GM18526 (cell line): ENCODE measurements around the gene SEZ6L2.

Experiments
- POLR2A ChIP-seq: IDR thresholded peaks from 3 replicates; pipeline ENCODE4 v1.6.1; 2011; ENCODE audit not compliant: insufficient read length; ENCODE audit errors: extremely low read depth

The SEZ6L2 gene

DNA sequence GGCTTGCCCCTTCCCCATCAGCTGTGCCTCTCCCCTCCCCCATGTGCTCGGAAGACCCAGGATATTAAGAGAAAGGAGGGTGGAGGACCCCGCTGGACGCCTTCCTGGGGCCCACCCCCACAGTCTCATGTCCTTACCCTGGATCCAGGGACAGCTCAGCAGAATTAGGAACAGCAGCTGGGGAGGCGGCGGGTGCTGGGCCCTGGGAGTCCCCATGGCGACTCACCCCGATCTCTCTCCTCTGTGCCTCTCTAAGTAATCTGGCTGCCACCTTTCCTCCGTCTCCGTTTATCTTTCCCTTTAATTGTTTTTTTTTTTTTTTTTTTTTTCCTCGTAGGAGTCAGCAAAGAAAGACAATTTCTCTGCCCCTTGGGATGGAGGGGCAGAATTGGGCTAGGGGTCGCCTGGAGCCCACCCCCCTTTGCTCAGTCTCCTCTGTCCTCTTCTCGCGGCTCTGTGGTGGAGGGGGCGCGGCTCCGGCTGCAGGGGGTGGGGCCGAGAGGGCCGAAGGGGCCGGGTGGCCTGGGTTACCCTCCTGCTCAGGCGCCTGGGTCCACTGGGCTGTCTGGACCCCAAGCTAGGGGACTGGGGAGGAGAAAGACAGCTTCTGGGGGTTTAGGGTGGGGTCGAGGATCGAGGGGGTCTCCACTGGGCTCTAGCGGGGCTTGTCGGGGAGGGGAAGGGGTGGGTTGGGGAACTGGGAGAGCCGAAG, 390 bp downstream of the SEZ6L2 start:
- no peak for TF ChIP-seq POLR2A

DNA sequence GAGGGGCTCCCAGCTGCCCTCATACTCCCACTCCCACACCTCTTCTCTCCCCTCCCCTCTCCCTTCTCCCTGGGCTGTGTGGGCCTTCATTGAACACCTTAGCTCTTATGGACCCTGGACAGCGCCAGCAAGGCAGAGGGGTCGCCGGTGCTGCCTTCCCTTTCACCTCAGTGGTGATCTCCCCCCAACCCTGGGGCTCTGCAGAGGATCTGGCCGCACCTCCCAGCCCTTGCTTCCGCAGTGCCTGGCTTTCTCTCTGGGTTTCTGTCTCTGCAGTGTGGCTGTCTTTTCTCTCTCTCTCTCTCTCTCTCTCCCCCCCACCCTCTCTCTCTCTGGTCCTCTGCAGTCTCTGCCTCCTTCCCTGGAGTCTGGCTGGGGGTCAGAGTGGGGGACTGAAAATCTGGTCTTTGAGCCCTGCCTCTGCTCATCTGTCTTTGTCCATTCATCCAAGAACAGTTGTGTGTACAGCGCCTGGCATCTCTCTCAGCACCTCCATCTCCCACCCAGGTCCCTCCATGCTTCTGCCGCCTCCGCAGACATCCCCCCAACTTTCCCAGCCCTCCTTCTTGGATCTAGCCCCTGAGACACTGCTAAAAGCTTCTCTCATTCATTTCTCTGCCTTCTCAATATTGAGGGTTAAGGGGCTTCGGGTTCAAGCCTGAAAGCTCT, 1.1 kb downstream of the SEZ6L2 start:
- no peak for TF ChIP-seq POLR2A

DNA sequence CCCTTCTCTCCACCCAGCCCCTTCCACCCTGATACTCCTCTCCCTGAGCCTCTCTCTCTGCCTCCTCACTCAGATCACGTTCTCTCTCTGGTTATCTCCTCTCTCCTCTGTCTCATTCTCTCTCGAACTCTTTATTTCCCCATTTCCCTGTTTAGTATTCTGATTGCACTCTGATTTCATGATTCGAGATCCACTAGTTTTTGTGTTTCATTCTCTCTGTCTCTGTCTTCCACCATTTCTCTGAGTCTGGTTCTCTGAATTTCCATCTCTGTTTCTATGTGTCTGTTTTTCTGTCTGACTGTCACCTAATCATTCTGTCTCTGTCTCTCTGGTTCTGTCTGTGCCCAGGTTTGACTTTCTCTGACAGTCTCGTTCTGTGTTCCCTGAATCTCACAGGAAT, 2.0 kb downstream of the SEZ6L2 start:
- TF ChIP-seq POLR2A, result no peak

DNA sequence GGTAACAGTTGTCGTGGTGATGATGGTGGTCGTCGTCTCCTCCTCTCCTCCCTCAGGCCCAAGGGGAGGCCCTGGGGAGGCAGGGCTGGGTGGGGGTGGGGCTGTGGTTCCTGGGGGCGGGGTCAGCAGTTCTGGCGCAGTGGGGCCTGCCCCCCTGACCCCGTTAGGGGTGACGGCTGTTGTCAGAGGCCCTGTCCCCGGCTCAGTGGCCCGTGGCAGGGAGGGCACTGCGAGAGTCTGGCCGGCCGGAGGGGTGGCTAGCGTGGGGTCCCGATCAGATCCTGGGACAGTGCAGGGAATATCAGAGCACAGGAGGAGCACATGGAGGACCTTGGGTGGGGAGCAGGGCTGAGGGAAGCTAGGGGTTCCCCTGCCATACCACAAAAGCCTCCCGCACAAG, 2.5 kb downstream of the SEZ6L2 start:
- no peak for TF ChIP-seq POLR2A

DNA sequence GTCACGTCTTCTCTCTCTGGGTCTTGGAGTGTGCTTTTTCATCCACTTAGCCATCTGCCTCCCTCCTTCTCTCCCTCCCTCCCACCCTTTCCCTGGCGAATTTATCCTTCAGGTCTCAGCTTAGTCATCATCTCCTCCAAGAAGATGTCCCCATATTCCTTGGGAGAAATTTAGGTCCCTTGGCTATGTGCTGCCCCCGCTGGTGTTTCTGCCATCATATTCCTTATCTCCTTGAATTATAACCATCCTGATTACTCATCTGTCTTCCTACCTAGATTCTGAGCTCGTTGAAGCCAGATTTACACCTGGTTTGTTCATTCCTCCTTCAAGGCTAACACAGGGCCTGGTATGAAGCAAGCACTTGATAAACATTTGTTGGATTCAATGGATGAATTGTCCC, 5.0 kb downstream of the SEZ6L2 start:
- no peak for TF ChIP-seq POLR2A

DNA sequence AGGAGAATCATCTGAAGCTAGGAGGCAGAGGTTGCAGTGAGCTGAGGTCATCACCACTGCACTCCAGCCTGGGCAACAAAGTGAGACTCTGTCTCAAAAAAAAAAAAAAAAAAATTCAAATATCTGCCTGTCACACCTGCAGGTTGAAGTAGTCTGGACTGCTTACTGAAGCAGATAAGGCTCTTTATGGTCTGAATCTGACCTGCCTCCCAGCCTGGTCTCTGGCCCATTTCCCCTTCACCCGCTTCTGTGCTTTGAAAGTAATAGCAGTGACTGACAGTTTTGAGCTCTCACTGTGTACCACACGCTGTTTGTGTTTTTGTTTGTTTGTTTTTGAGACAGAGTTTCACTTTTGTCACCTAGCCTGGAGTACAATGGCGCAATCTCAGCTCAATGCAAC, 5.8 kb downstream of the SEZ6L2 start:
- no peak for TF ChIP-seq POLR2A

DNA sequence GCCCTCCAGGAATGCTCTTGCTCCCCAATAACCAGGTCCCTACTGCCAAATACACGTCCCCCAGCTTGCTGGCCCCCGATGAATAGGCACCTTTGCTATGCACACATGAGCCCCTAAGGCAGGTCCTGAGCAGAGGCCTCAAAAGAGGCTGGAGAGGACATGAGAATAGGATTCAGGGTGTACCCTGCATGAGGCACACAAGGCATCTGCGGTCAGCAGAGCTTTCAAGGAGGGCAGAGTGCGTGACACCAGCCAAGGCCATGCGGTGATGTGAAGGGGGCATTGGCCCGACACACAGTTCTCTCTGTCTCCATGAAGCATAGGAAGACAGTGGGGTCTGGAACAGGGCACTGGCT, 6.9 kb downstream of the SEZ6L2 start:
- no peak for TF ChIP-seq POLR2A

DNA sequence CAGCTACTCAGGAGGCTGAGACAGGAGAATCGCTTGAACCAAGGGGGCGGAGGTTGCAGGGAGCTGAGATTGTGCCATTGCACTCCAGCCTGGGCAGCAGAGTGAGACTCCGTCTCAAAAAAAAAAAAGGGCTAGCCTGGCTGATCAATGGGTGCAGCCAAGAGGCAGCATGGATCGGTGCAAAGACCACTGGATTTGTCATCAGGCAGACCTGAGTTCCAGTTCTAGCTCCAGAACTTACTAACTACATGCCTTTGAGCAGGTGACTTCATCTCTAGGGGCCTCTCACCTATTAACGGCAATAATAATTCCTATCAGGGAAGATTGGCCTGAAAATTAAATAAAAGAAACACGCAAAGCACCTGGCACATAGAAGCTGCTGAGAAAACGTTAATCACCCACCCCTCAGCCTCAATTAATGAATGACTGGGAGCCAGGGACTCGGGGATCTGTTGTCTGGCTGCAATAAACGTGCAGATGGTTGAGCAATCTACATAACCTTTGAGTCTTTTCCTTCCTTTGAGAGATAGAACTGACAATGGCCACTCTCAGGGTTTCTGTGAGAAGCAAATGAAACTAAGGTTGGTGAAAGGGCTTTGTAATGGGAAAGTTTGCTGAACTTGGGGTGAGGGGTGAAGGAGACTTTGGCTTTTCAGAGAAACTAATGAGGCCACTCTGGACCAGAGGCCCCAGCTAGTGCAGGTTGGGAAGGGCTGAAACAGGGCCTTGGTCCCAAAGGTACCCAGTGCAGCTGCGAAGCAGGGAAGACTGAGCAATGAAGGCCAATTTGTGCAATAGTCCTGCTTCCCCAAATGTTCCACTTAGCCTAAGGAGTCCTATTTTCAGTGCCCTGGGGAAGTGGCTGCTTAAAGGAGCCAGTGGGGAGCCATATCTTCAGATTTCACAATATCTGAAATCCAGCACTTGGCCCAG, 7.6 kb downstream of the SEZ6L2 start:
- no peak for TF ChIP-seq POLR2A

DNA sequence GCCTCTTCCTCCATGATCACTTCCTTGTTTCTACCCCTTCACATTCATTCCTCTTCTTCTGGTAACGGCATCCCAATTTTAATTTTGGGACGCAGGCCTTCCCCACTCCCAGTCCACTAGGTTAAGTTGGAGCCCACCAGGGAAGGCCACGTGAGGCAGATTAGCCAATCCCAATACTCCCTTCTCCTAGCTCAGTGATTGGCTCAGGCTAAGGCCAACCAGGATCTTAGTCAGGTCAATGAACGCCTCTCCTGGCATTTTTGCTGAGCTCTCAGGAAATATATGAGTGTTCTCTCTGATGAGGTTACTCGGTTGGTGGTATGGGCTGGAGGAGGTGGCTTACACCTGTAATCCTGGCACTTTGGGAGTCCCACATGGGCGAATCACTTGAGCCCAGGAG, 15.4 kb downstream of the SEZ6L2 start:
- TF ChIP-seq POLR2A, result no peak

DNA sequence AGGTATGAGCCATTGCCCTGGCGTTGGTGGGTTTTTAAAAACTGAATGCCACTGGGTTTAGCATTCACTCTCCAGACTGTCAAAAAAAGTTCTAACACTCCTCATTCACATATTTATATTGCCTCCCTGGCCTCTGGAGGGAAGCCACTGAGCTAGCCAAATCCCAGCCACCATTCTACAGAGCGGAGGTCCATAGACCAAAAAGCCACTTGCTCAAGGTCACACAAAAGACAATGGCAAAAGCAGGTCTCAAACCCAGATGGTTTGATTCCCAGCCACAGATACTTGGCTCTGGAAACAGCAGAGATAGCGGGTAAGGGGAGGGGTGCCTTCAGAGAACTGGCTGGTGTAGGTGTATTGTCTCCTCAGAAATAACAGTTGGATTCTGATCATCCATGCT, 18.3 kb downstream of the SEZ6L2 start:
- no peak for TF ChIP-seq POLR2A

DNA sequence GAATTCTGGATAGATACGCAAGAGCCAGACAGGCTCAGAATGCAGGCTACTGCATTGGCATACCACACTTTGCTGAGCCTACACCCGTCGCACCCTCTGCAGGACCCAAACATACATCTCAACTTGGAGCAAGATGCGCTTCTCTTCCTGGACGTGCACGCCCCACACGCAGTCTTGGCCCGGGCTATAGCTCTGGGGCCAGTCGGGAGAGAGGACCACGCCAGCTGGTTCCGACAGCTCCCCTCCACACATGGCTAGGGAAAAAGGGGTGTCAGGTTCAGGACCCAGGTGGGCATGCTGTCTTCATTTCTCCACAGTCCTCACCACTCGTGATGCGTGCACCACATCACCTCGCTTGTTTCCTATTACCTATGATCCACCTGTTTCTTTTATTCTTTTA, 21.2 kb downstream of the SEZ6L2 start:
- no peak for TF ChIP-seq POLR2A

DNA sequence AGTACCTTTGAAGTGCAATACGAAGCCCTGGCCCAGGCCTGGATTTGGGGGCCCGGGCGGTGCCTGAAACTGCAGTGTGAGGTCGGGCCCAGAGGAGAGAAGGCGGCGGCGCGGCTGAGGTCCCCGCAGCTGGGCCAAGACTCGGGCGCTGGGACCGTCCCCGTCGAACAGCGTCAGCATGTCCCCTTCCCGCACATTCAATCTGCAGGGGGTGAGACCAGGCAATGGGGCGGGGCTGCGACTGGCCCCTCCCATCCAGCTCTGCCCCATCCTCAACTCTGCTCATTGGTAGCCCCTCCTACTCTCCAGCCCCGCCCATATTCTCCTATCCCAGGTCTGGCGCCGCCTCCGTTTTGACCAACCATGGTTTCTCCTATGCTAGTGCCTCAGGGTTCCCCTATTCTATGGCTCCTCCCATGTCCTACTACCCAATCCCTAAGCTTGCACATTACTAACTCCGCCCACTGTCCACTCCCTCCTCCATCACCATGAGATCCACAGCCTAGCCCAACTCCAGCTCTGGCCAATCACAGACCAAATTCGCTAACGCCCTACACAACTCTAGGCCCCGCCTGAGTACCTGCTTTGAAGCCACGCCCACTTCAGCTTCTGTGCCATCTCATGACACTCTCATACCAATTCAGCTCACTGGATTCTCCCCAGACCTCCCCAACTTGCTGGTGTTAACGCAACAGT, 21.9 kb downstream of the SEZ6L2 start:
- no peak for TF ChIP-seq POLR2A

DNA sequence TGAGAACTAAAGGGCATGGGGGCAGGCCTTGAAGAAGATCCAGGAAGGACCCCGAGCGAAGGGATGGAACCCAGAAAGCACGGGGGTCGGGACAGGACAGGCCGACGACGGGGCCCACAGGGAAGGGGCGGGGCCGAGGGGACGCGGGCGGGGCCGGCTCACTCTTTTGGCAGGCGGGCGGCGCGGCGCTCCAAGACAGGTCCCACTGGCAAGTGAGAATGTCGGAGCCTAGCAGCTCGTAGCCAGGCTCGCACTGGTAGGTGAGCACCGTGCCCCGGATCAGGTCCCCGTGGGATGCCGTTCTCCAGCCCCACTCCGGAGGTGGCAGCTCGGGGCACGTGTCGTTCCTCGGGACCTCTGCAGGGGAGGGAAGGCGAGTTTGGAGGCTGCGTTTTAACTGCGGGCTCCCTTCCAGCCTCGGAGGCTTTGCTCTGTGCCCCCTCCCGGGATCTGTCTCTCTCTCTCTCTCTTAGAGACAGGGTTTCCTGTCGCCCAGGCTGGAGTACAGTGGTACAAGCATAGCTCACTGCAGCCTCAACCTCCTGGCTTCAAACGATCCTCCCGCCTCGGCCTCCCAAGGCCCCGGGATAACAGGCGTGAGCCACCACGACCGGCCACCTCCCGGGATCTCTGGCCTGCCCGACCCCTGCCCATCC, 22.6 kb downstream of the SEZ6L2 start:
- TF ChIP-seq POLR2A, result no peak

DNA sequence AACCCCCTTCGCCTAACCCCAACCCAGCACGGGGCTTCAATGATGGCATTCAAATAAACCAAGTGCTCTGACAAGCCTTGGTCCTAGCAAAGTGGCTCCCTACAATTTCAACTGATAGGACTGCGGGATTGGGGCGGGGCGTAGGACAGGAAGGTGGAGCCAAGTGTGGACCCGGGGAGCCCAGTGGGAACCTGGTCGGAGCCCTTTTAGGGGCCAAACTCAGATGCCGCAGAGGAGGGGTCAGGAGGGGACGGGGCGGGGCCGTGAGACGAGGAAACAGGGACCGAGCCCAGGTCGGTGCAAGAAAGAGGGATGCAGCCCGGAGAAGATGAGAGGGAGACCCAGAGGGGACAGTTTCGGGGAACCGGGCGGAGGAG, 23.1 kb downstream of the SEZ6L2 start:
- no peak for TF ChIP-seq POLR2A

DNA sequence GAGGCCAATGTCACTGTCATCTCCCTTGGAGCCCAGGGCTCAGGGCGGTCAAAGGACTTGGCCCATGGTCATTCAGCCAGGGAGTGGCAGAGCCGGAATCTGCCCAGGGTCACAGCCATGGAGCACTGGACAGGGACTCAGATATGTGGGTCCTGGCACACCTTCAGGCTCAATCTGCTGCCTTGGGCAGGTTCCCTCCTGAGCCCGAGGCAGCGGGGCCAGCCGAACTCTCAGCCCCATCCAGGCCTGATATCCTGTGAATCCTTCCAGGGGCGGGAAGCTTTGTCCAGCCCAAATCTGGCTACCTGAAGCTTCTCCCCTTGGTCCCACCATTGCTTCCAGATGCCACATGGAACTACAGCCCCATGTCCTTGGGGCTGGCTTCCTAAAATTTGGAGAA, 24.1 kb downstream of the SEZ6L2 start:
- no peak for TF ChIP-seq POLR2A
